GM12801 (cell line): ENCODE data around the gene RNF215.

Experiments used
- TF ChIP-seq, protein P1 (sequence below): IDR thresholded peaks from one replicate; pipeline ENCODE4 v1.5.1; 2011; ENCODE audit warnings: control low read depth; ENCODE audit not compliant: insufficient read length; ENCODE audit errors: extremely low read depth

RNF215 gene

GRCh38 chr22:30361916-30362650 is 25.1 kb downstream of the RNF215 start:
- TF ChIP-seq, protein P1, sequence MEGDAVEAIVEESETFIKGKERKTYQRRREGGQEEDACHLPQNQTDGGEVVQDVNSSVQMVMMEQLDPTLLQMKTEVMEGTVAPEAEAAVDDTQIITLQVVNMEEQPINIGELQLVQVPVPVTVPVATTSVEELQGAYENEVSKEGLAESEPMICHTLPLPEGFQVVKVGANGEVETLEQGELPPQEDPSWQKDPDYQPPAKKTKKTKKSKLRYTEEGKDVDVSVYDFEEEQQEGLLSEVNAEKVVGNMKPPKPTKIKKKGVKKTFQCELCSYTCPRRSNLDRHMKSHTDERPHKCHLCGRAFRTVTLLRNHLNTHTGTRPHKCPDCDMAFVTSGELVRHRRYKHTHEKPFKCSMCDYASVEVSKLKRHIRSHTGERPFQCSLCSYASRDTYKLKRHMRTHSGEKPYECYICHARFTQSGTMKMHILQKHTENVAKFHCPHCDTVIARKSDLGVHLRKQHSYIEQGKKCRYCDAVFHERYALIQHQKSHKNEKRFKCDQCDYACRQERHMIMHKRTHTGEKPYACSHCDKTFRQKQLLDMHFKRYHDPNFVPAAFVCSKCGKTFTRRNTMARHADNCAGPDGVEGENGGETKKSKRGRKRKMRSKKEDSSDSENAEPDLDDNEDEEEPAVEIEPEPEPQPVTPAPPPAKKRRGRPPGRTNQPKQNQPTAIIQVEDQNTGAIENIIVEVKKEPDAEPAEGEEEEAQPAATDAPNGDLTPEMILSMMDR = no peak

DNA sequence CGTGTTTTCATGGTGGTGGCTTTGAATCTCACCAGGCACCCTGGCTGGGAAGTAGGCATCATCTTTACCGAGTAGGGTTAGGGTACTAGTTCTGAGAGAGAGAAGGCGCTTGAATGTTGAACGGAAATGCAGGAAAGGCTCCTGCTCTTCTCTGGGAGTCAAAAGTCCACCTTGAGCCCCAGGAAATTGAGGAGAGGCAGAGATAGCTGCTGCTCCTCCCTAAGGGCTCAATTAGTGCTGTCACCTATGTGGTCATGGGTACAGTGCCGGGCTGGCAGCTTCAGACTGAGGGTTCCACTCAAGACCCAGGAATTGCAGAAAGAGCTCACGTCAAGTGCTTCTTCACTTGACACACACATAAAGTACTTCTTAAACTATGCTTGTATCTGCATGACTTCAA is 28.7 kb downstream of the RNF215 start:
- TF ChIP-seq, protein P1 = no peak

DNA sequence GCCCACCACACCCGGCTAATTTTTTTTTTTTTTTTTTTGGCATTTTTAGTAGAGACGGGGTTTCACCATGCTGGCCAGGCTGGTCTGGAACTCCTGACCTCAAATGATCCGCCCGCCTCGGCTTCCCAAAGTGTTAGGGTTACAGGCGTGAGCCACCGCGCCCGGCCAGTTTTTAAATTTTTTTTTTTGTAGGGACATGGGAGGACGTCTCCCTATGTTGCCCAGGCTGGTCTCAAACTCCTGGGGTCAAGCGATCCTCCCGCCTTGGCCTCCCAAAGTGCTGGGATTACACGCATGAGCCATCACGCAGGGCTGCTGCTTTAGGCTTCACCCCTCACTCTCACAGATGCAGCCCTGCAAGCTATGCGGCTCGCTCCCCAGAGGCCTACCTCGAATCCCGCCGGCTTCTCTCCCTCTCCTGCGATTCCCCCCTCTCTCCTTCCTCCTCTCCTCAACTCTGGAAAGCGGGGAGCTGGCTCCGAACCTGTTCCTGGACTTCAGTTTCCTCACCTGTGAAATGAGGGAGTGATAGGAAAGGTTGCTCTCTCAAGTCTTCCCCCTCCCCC is 29.5 kb downstream of the RNF215 start:
- TF ChIP-seq, protein P1 = no peak

DNA sequence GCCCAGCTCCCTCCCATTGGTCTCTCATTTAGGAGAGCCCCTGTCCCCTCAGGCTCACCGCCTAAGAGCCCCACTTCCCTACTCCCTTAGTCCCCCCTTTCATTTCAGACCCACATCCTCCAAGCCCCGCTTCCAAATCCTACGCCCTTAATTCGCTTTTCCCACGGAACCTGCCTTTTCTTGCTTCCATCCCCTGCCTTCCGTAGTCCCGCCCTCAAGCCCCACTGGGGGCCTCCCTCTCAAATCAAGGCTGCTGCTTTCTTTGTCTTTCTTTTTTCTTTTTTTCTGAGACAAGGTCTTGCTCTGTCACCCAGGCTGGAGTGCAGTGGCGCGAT is 30.0 kb downstream of the RNF215 start:
- TF ChIP-seq, protein P1 = no peak

GRCh38 chr22:30356449-30357235 is 30.6 kb downstream of the RNF215 start, which contains the start of the genes CCDC157 and SF3A1:
TSS of gene CCDC157 (plus strand) at chr22:30357007. CDS start at chr22:30366001, 8,994 bp downstream.
TSS of gene SF3A1 (minus strand) at chr22:30356894. CDS start at chr22:30356792, 102 bp downstream.
- TF ChIP-seq, protein P1 = no peak

DNA sequence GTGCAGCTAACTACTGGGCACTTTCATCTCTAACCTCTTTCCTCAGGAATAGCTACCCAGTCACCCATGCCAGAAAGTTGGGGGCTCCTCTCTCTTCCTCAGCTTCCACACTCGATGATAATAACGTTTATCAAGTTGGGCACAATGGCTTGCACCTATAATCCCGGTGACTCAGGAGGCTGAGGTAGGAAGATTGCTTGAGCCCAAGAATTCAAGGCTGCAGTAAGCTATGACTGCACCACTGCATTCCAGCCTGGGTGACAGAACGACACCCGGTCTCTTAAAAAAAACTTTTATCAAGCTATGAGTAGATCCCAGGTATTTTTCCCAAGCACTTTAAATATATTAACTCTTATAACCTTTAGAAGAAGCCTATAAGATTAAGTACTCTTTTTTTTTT is 32.6 kb downstream of the RNF215 start:
- TF ChIP-seq, protein P1 = no peak

DNA sequence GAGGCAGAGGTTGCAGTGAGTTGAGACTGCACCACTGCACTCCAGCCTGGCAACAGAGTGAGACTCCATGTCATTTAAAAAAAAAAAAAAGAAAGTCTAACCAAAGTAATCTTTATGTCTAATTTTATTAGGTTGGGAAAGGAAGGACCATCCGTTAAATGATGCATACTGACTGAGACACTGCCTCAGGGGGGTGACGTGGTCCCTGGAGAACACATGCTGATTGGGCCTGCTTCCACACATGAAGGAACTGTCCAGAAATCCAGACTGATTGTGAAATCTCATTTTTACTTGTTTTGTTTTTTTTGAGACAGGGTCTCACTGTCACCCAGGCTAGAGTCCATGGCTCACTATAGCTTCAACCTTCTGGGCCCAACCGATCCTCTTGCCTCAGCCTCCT is 36.0 kb downstream of the RNF215 start:
- TF ChIP-seq, protein P1 = no peak
